GM21528 (cell line): ENCODE results near the gene LRRC1.
A peak's percentile ranks its signal among the peaks of the same experiment; 100 is the strongest.
"Not testable (repeated sequence)": the region's sequence is repeated elsewhere in the genome, so short reads cannot be mapped to it uniquely, and the experiment has no call there.

Experiments used
- ATAC-seq: cut with Tn5 transposase; IDR thresholded peaks from one replicate; pipeline ENCODE4 v1.9.1; 2021; ENCODE audit warnings: mild to moderate bottlenecking, moderate library complexity; ENCODE audit not compliant: unreplicated experiment, low FRiP score

The LRRC1 gene

DNA sequence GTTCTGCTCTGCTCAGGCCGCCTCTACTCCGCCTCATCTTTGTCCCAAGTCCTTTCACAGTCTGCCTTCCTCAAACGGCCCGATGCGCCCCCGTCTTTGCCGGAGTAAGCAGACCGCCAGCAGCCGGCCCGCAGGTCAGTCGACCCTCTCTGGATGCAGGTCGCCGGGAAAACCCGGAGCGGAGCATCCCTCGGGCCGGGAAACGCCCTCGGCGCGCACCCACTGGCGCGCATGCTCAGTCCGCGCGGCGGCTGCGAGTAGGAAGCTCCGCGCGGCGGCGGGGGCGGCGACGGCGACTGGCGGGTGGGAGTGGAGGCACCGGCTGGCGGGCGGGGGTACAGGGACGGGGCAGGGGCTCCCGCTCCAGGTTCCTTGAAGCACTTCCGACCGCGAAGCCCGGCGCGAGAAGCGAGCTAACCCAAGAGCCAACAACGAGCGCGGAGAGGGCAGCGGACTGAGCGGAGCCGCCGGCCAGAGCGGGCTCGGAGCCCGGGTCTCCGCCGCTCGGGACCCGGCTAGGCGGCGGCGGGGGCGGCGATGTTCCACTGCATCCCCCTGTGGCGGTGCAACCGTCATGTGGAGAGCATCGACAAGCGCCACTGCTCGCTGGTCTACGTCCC is at the start of gene LRRC1:
Gene LRRC1 (plus strand): TSS at position 286 of the 620 bp plus-strand sequence. CDS start 252 bp downstream, at position 538.
- ATAC-seq, result peak; percentile 76

GRCh38 chr6:53746442-53747103 is 48.2 kb upstream of the LRRC1 start:
- ATAC-seq, result no peak

DNA sequence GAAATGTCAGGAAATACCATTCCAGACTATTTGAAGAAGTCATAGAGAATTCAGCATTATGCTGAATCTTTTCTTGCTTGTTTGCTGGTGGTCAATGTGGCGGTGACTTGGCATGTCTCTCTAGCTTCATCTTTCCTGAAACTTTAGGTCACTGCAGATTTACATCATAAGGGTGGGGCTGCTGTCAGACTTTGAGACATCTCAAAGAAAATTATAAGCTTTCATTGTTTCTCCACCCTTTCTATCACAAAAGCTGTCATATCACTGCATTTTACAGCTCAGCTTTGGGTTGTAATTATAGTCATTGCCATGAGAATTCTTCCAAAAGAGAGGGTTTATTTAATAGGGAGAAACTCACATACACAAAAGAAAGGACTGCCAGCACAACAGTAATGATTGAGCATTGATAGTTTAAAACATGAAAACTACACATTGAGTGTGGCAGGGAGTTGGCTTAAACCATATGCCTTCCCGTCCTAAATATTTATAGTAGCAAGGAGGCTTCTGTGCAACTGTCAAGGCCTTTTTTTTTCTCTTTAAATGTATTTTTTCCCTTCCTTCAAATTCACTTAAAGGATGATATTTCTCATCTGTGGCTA is 44.7 kb upstream of the LRRC1 start:
- ATAC-seq, result no peak

GRCh38 chr6:53751417-53751816 is 43.4 kb upstream of the LRRC1 start:
- no peak for ATAC-seq

DNA sequence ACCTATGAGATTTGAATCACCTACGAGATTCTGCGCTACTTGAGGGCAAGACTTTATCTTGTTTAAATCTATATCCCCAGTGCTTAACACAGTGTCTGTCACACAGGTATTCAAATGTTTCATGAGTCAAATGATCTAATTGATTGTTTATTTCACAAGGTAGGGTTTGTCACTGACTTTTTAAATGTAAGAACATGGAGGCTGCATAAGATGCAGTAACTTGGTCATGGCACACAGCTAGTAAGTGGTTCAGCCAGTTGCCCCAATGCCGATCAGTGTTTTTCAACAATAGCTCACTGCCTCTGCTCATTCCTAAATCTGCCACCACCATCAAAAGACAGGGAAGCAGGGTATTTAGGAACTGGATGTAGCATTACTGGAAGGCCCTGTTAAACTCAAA is 42.4 kb upstream of the LRRC1 start:
- ATAC-seq, result no peak

DNA sequence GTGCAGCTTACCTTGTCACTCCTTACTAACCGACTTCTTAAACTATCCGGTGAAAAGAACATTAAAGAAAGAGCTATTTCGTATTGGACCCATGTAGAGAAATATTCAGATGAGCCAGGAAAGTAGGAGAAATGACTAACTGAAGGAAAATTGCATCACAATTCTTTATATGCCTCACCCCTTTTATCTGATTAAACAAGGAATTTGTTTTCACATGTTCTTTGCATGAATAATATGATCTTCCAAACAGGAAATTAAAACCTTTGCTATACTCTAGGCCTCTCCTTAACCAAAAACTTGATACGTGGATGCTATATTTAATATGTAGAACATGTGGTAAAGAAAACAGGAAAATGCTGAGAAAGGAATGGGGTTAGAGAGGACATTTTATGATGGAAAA is 41.9 kb upstream of the LRRC1 start:
- ATAC-seq, result no peak

DNA sequence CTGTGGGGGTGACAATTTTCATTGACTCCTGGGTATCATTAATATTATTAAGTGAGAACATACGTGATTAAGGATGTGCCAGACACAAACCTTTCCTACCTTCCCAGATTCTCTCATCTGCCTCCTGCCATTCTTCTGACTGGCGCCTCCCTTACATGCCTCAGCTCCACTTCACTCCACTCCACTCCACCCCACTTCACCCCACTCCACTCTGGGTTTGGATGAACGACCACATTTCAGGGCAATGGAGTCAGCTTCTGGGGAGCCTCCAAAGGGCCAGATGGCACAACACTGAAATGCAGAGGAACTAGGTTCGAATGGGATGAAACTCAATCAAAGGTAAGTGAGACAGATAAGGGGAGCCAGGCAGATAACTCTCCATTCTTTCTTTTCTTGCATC is 40.5 kb upstream of the LRRC1 start:
- ATAC-seq, result no peak

DNA sequence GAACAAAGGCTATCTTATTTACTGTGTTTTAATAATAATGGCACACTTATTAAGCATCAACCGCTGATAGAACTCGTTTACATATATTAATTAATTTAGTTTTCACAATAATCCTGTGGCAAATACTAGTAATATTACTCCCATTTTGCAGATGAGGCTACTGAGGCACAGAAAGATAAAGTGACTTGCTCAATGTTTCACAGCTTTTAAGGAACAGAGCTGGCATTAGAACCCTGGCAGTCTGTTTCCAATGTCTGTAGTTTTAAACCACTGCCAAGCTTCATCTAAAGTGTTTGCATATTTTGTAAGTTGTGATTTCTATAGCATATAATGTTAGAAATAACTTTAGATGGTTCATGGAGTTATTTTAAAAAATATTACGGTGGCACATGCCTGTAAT is 38.4 kb upstream of the LRRC1 start:
- ATAC-seq, result no peak

GRCh38 chr6:53758496-53758895 is 36.3 kb upstream of the LRRC1 start:
- ATAC-seq, result no peak

DNA sequence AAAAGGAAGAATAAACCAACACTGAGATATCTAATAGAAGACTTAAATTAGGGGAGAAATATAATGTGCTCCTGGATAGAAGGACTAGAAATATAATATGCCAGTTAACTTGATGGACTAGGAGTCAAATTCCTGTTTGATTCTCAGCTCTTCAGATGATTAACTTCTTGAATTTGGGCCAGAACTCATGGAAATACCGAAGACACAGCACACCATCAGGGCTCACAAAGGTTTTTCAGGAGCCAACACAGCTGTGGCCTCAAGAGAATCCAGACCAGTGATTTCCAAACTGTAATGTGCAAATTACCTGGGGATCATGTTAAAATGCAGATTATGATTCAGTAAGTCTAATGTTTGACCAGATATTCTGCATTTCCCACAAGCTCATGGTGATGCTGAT is 33.8 kb upstream of the LRRC1 start:
- no peak for ATAC-seq

DNA sequence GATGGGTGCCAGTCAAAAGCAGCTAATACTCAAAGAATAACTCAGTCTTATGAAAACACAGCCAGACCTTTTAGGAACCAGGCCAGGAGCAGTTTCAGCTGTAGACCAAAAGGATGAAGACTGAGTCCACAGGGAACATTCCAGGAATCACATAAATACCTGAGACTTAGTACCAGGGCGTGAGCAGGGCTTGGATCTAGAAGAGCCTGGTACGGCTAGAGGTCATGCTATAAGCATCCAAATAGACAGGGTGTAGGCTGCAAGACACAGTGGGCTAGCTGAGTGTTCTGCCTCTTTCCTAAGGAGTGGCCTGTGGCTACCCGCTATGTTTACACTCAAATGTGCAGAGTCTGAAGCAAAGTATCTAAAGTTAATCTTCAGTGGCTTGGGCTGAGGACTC is 29.5 kb upstream of the LRRC1 start:
- ATAC-seq, result no peak

DNA sequence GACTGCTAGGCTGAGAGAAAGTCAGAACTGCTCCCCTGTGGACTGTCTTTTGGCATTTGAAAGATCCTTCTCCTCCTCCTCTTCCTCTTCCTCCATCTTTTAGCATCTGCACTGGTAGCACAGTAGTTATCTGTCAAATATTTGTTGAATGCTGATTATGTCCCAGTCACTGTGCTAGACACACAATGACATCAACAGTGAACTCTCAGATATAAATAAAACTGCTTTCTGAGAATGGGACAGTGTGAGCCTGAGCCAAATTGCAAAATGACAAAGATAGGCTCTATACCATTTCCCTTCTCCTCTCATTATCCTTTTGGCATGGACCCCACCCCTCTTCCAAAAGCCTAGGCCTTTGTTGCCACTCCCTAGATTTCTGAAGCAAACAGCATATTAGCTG is 27.9 kb upstream of the LRRC1 start:
- ATAC-seq, result no peak

- no peak for ATAC-seq
Observed at GRCh38 chr6:53767941-53768340, 26.9 kb upstream of the LRRC1 start.

- no peak for ATAC-seq
Observed at GRCh38 chr6:53768636-53769035, 26.2 kb upstream of the LRRC1 start.

DNA sequence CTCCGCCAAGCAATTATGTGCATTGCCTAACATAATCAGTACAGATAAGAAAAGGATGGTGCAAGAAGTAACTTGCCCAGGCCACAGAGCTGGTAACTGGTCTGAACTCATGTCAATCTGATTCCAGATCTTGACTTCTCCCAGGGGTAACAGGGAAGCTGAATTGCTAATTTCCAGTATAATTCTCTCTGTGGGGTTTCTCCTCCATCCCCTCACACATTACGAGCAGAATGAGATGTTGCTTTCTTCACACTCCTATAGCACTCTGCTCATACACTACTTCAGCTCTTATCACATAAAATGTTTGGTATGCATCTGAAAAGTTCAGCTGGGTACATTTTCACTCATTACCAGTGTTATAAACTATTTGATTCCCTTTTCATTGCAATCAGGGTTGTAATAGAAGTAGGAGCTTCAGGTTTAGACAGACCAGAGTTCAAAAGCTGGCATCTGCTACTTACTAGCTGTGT is 24.0 kb upstream of the LRRC1 start:
- ATAC-seq, result no peak

DNA sequence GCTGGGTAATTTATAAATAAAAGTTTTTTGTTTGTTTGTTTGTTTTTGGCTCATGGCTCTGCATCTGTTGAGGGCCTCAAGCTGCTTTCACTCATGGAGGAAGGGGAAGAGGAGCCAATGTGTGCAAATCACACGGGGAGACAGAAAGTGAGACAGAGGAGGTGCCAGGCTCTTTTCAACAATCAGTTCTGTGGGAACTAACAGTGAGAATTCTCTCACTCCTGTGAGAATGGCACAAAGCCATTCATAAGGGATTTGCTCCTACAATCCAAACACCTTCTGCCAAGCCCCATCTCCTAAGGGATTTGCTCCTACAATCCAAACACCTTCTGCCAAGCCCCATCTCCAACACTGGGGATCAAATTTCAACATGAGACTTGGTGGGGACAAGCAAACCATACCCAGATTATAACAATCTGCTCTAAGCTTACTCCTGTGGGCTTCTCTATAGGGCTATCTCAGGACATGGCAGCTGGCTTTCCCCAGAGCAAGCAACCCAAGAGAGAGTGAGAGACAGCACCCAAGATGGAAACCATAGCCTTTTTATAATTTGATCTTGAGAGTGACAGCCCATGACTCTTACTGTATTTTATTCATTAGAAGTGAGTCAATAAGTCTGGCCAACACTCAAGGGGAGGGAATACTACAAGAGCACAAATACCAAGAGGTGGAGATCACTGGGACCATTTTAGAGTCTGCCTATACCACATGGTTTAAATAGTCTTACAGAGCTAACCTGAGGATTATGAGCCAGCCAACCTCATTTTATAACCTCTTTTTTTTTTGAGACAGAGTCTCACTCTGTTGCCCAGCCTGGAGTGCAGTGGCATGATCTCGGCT is 22.8 kb upstream of the LRRC1 start:
- no peak for ATAC-seq

DNA sequence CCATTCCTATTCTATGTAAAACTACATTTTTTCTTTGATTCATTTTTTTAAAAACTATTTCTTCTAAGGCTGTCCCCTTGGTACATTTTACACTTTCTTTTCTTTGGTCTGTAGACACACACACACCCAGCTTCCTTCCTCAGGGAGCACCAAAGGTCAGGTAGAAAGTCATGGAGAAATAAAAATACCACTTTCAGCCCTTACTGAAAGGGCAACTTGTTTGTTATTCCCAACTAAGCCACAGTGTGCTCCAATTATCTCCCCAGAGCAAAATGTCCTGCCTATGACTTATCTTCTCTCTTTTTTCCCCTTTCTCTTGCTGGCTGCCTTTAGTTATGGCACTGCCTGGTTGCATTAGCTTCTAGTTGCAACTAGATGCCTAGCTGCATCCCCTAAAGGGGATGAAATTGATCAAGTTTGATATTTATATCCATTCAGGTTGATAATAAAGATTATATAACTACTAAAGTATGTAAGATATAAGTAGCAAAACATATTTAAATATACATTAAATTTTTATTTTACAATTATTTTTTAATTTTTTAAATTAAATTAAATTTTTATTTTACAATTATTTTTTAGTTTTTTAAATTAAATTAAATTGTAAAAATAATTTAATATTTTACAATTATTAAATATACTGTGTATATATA is 21.6 kb upstream of the LRRC1 start:
- ATAC-seq, result no peak

- ATAC-seq, result not testable (repeated sequence)
Observed at GRCh38 chr6:53776152-53776551, 18.7 kb upstream of the LRRC1 start.

- ATAC-seq, result not testable (repeated sequence)
Observed at GRCh38 chr6:53784991-53785390, 9.8 kb upstream of the LRRC1 start.

DNA sequence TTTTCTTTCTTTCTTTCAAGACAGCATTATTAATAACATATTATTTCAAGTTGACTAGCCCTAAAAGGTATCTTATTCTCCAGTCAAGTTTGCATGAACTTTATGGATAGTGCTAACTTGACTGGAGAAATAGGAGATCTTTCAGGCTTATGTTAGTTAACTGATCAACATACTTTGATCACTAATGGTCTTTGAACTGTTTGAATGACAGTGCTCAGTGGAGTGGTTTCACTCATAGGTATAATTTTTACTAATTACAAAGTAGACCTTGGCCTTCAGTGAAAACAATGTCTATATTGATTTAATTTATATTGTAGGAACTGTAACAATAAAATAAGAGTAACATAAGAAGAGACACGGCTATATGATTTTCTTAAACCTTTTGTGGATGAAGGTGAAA is 8.0 kb upstream of the LRRC1 start:
- no peak for ATAC-seq

GRCh38 chr6:53790886-53791285 is 3.9 kb upstream of the LRRC1 start:
- ATAC-seq, result no peak
